Measurements from ENCODE around the gene NOL12.
"Not testable (repeated sequence)": the region's sequence is repeated elsewhere in the genome, so short reads cannot be mapped to it uniquely, and the experiment has no call there.

DNA sequence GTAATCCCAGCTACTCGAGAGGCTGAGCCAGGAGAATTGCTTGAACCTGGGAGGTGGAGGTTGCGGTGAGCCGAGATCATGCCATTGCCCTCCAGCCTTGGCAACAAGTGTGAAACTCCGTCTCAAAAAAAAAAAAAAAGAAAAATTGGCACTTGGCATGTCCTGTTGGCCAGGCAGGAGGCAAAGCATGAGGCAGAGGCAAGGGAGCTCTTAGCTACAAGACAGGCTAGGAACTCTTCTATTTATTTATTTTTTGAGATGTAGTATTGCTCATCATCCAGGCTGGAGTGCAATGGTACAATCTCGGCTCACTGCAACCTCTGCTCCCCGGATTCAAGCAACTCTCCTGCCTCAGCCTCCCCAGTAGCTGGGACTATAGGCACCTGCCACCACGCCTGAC lies 8.0 kb downstream of the NOL12 start:
- TF ChIP-seq RFX5 (IDR thresholded peaks at IDR 0.05; ENCODE audit: low read length); FOXM1 (IDR thresholded peaks at IDR 0.05; ENCODE audit: low read depth); MEF2A (IDR thresholded peaks at IDR 0.05; ENCODE audit: borderline replicate concordance, low read depth); EP300 (IDR thresholded peaks at IDR 0.05; ENCODE audit: borderline replicate concordance in 1 of 2, low read depth in 1 of 2, low read length in 1 of 2); FOXJ3 (CRISPR knock-in tag; IDR thresholded peaks at IDR 0.05); CHD2 (IDR thresholded peaks at IDR 0.05; ENCODE audit: low read length, partially characterized antibody); EZH2phosphoT487 (IDR thresholded peaks at IDR 0.05; ENCODE audit: borderline replicate concordance, low read depth); RCOR1 (IDR thresholded peaks at IDR 0.05; ENCODE audit: low read length): not testable (repeated sequence)
- TF ChIP-seq, protein P1, sequence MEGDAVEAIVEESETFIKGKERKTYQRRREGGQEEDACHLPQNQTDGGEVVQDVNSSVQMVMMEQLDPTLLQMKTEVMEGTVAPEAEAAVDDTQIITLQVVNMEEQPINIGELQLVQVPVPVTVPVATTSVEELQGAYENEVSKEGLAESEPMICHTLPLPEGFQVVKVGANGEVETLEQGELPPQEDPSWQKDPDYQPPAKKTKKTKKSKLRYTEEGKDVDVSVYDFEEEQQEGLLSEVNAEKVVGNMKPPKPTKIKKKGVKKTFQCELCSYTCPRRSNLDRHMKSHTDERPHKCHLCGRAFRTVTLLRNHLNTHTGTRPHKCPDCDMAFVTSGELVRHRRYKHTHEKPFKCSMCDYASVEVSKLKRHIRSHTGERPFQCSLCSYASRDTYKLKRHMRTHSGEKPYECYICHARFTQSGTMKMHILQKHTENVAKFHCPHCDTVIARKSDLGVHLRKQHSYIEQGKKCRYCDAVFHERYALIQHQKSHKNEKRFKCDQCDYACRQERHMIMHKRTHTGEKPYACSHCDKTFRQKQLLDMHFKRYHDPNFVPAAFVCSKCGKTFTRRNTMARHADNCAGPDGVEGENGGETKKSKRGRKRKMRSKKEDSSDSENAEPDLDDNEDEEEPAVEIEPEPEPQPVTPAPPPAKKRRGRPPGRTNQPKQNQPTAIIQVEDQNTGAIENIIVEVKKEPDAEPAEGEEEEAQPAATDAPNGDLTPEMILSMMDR (IDR thresholded peaks at IDR 0.05) = not testable (repeated sequence)
- TF ChIP-seq, protein P2, sequence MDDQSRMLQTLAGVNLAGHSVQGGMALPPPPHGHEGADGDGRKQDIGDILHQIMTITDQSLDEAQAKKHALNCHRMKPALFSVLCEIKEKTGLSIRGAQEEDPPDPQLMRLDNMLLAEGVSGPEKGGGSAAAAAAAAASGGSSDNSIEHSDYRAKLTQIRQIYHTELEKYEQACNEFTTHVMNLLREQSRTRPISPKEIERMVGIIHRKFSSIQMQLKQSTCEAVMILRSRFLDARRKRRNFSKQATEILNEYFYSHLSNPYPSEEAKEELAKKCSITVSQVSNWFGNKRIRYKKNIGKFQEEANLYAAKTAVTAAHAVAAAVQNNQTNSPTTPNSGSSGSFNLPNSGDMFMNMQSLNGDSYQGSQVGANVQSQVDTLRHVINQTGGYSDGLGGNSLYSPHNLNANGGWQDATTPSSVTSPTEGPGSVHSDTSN (IDR thresholded peaks at IDR 0.05) = not testable (repeated sequence)

All from SK-N-SH (cell line).